ENCODE results near the gene TMTC3. TPM values are rescaled to one million over a fixed set of nuclear protein-coding genes. Genes with fewer than 3 reads are reported as not detected.
"Not testable (repeated sequence)": the region's sequence is repeated elsewhere in the genome, so short reads cannot be mapped to it uniquely, and the experiment has no call there.

The TMTC3 gene
- polyA plus RNA-seq, 4 donors, result 23.6 to 31.8 (median 26.0) TPM

GRCh38 chr12:88156075-88156654 is 14.1 kb downstream of the TMTC3 start:
- DNase-seq (ENCODE audit: low read depth in 4 of 4, low spot score in 3 of 4), result no peak

- no peak for DNase-seq (ENCODE audit: low read depth in 4 of 4, low spot score in 3 of 4)
Measured at GRCh38 chr12:88163371-88163770, 21.3 kb downstream of the TMTC3 start.

GRCh38 chr12:88166179-88166578 is 24.1 kb downstream of the TMTC3 start:
- DNase-seq (ENCODE audit: low read depth in 4 of 4, low spot score in 3 of 4), result no peak

- no peak for DNase-seq (ENCODE audit: low read depth in 4 of 4, low spot score in 3 of 4)
Measured at GRCh38 chr12:88167384-88167783, 25.3 kb downstream of the TMTC3 start.

GRCh38 chr12:88172844-88173407 is 30.8 kb downstream of the TMTC3 start:
- DNase-seq (ENCODE audit: low read depth in 4 of 4, low spot score in 3 of 4), result no peak

- DNase-seq (ENCODE audit: low read depth in 4 of 4, low spot score in 3 of 4), result no peak
Measured at GRCh38 chr12:88175544-88175943, 33.4 kb downstream of the TMTC3 start.

GRCh38 chr12:88179436-88180014 is 37.4 kb downstream of the TMTC3 start:
- DNase-seq (ENCODE audit: low read depth in 4 of 4, low spot score in 3 of 4), result no peak

- no peak for DNase-seq (ENCODE audit: low read depth in 4 of 4, low spot score in 3 of 4)
Measured at GRCh38 chr12:88181881-88182280, 39.8 kb downstream of the TMTC3 start.

GRCh38 chr12:88182416-88182815 is 40.3 kb downstream of the TMTC3 start:
- no peak for DNase-seq (ENCODE audit: low read depth in 4 of 4, low spot score in 3 of 4)

GRCh38 chr12:88184196-88184595 is 42.1 kb downstream of the TMTC3 start:
- no peak for DNase-seq (ENCODE audit: low read depth in 4 of 4, low spot score in 3 of 4)

- DNase-seq (ENCODE audit: low read depth in 4 of 4, low spot score in 3 of 4), result no peak
Measured at GRCh38 chr12:88185279-88185678, 43.2 kb downstream of the TMTC3 start.

GRCh38 chr12:88185988-88186387 is 43.9 kb downstream of the TMTC3 start:
- no peak for DNase-seq (ENCODE audit: low read depth in 4 of 4, low spot score in 3 of 4)

- no peak for DNase-seq (ENCODE audit: low read depth in 4 of 4, low spot score in 3 of 4)
Measured at GRCh38 chr12:88187571-88187970, 45.5 kb downstream of the TMTC3 start.

- DNase-seq (ENCODE audit: low read depth in 4 of 4, low spot score in 3 of 4), result no peak
Measured at GRCh38 chr12:88188180-88188579, 46.1 kb downstream of the TMTC3 start.

- no peak for DNase-seq (ENCODE audit: low read depth in 4 of 4, low spot score in 3 of 4)
Measured at GRCh38 chr12:88192426-88192825, 50.3 kb downstream of the TMTC3 start.

GRCh38 chr12:88194868-88195267 is 52.8 kb downstream of the TMTC3 start:
- DNase-seq (ENCODE audit: low read depth in 4 of 4, low spot score in 3 of 4), result no peak

- no peak for DNase-seq (ENCODE audit: low read depth in 4 of 4, low spot score in 3 of 4)
Measured at GRCh38 chr12:88200029-88200428, 57.9 kb downstream of the TMTC3 start.

GRCh38 chr12:88202500-88202899 is 60.4 kb downstream of the TMTC3 start:
- no peak for DNase-seq (ENCODE audit: low read depth in 4 of 4, low spot score in 3 of 4)

- no peak for DNase-seq (ENCODE audit: low read depth in 4 of 4, low spot score in 3 of 4)
Measured at GRCh38 chr12:88206601-88207000, 64.5 kb downstream of the TMTC3 start.

- DNase-seq (ENCODE audit: low read depth in 4 of 4, low spot score in 3 of 4), result no peak
Measured at GRCh38 chr12:88207921-88208620, 66.0 kb downstream of the TMTC3 start.

GRCh38 chr12:88208661-88209060 is 66.6 kb downstream of the TMTC3 start:
- no peak for DNase-seq (ENCODE audit: low read depth in 4 of 4, low spot score in 3 of 4)

- DNase-seq (ENCODE audit: low read depth in 4 of 4, low spot score in 3 of 4), result not testable (repeated sequence)
Measured at GRCh38 chr12:88210311-88210710, 68.2 kb downstream of the TMTC3 start.
